ENCODE data around the gene NELL1.

The NELL1 gene

GRCh38 chr11:21195995-21196394 is 526.6 kb downstream of the NELL1 start:
- H3K4me3 ChIP-seq (ENCODE audit: low read depth, low read length): no peak overlapping the region
- no peak for DNase-seq (ENCODE audit: low read depth, low spot score)
- TF ChIP-seq, protein P1, sequence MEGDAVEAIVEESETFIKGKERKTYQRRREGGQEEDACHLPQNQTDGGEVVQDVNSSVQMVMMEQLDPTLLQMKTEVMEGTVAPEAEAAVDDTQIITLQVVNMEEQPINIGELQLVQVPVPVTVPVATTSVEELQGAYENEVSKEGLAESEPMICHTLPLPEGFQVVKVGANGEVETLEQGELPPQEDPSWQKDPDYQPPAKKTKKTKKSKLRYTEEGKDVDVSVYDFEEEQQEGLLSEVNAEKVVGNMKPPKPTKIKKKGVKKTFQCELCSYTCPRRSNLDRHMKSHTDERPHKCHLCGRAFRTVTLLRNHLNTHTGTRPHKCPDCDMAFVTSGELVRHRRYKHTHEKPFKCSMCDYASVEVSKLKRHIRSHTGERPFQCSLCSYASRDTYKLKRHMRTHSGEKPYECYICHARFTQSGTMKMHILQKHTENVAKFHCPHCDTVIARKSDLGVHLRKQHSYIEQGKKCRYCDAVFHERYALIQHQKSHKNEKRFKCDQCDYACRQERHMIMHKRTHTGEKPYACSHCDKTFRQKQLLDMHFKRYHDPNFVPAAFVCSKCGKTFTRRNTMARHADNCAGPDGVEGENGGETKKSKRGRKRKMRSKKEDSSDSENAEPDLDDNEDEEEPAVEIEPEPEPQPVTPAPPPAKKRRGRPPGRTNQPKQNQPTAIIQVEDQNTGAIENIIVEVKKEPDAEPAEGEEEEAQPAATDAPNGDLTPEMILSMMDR (IDR thresholded peaks at IDR 0.05; ENCODE audit: low read depth, low read length): no peak
- in situ Hi-C loops (cut with HindIII; ENCODE audit: low sequenced_read_pairs): no loop called here

DNA sequence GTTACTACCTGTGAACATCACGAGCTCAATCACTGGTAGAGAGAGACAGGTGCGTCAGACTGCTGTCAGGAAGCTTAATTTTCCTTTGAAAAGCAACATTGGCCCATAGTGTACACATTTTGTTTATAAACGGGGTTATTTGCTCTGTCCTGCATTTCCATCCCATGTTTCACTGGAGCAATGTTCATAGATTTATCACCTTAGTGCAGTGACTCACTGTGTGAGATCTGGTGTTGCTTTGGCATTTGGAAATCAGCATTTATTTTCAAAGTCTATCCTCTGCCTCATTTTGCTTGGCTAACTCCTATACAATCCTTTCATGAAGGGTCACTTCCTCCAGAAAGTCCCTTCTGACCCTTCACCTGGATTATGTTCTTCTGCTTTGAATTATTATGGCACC is 529.1 kb downstream of the NELL1 start:
- in situ Hi-C loops (cut with HindIII; ENCODE audit: low sequenced_read_pairs): no loop called here
- TF ChIP-seq, protein P1 (IDR thresholded peaks at IDR 0.05; ENCODE audit: low read depth, low read length): no peak
- no peak overlapping the region for H3K4me3 ChIP-seq (ENCODE audit: low read depth, low read length)
- DNase-seq (ENCODE audit: low read depth, low spot score): no peak

DNA sequence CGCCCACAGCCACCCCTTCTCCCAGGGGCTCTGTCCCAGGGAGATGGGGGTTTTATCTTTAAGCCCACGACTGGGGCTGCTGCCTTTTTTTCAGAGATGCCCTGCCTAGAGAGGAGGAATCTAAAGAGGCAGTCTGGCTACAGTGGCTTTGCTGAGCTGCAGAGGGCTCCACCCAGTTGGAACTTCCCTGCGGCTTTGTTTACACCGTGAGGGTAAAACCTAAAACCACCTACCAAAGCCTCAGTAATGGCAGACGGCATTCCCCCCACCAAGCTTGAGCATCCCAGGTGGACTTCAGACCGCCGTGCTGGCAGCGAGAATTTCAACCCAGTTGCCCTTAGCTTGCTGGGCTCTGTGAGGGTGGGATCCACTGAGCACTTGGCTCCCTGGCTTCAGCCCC is 535.8 kb downstream of the NELL1 start:
- TF ChIP-seq, protein P1 (IDR thresholded peaks at IDR 0.05; ENCODE audit: low read depth, low read length): no peak
- no peak for DNase-seq (ENCODE audit: low read depth, low spot score)
- in situ Hi-C loops (cut with HindIII; ENCODE audit: low sequenced_read_pairs): no loop called here
- no peak overlapping the region for H3K4me3 ChIP-seq (ENCODE audit: low read depth, low read length)

- in situ Hi-C loops (cut with HindIII; ENCODE audit: low sequenced_read_pairs): no loop called here
- TF ChIP-seq, protein P1 (IDR thresholded peaks at IDR 0.05; ENCODE audit: low read depth, low read length): no peak
- DNase-seq (ENCODE audit: low read depth, low spot score): no peak
- H3K4me3 ChIP-seq (ENCODE audit: low read depth, low read length): no peak overlapping the region
Measured at GRCh38 chr11:21225860-21226259, 556.5 kb downstream of the NELL1 start.

- TF ChIP-seq, protein P1 (IDR thresholded peaks at IDR 0.05; ENCODE audit: low read depth, low read length): no peak
- in situ Hi-C loops (cut with HindIII; ENCODE audit: low sequenced_read_pairs): no loop called here
- DNase-seq (ENCODE audit: low read depth, low spot score): no peak
- no peak overlapping the region for H3K4me3 ChIP-seq (ENCODE audit: low read depth, low read length)
Measured at GRCh38 chr11:21229224-21229623, 559.8 kb downstream of the NELL1 start.

DNA sequence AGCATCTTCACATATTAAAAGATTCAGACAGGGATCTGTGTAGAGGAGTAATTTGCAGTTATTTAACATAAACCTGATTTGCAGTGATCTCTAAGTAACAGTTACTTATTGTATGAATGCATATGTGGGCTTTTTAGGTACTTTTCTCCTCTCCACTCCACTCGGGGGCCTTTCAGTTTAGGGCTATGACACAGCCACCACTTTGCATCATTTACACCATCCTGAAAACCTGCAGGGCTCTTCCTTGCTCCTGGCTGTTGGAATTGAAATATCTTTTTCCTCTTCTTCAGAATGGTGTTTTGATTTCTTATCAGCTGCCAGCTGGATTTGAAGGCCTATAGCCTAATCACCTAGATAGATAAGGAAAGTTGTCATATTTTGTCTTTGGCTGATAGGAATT is 580.8 kb downstream of the NELL1 start:
- in situ Hi-C loops (cut with HindIII; ENCODE audit: low sequenced_read_pairs): no loop called here
- TF ChIP-seq, protein P1 (IDR thresholded peaks at IDR 0.05; ENCODE audit: low read depth, low read length): no peak
- no peak for DNase-seq (ENCODE audit: low read depth, low spot score)

DNA sequence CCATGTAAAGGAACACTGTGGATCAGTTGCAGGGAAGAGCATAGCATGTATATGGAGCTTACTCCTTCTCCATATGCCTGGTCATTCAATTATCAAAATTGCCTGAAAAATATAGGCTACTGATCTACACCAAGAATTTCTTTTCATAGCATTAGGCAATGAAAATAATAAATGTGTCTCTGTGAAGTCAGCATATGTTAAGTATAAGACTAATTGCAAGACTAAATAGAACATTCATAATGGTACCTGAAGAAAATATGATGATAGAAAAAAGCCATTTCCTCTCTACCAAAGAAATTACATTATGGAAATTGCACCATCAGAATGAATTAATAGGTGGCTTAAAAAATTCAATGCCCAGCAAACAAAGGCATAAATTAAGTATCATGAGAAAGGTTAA is 584.7 kb downstream of the NELL1 start:
- DNase-seq (ENCODE audit: low read depth, low spot score): no peak
- in situ Hi-C loops (cut with HindIII; ENCODE audit: low sequenced_read_pairs): no loop called here

More for the DNA sequence above, 580.8 kb downstream of the NELL1 start:
- no peak overlapping the region for H3K4me3 ChIP-seq (ENCODE audit: low read depth, low read length)

More for the DNA sequence above, 584.7 kb downstream of the NELL1 start:
- H3K4me3 ChIP-seq (ENCODE audit: low read depth, low read length): no peak overlapping the region
- TF ChIP-seq, protein P1 (IDR thresholded peaks at IDR 0.05; ENCODE audit: low read depth, low read length): no peak

Data from astrocyte of the spinal cord (primary cell).